Gastrocnemius medialis (tissue), 4 donors: ENCODE data around the gene REXO1. TPM values are rescaled to one million over a fixed set of nuclear protein-coding genes. Genes with fewer than 3 reads are reported as not detected.

ENCODE experiments used
- ATAC-seq, 2 donors: fragments of 150-250 bp; one replicate each; pipeline ENCODE4 v1.9.1; 2016
- DNase-seq, 2 donors: peaks; one replicate each; pipeline ENCODE4 v3.0.0-alpha.2; 2019
- H3K27ac ChIP-seq, 4 donors: fragments of 200-600 bp; sonication (generic); 1 replicate in 1 of 4; 2 replicates in 3 of 4; pipeline ENCODE4 v1.5.1; 2016 to 2018; ENCODE audit warnings: mild to moderate bottlenecking in 2 of 4, moderate library complexity in 1 of 4
- H3K27me3 ChIP-seq, 3 donors: fragments of 200-600 bp; sonication (generic) in 2 of 3; 1 replicate in 1 of 3; 2 replicates in 2 of 3; pipeline versions ENCODE4 v1.5.1 to v1.6.0; 2016 to 2019; ENCODE audit warnings: mild to moderate bottlenecking in 1 of 3, moderate library complexity in 1 of 3
- H3K36me3 ChIP-seq, 2 donors: fragments of 200-600 bp; sonication (generic) in 1 of 2; one replicate each; pipeline ENCODE4 v1.5.1; 2017 to 2018
- H3K4me1 ChIP-seq, 2 donors: fragments of 200-600 bp; sonication (generic) in 1 of 2; one replicate each; pipeline ENCODE4 v1.5.1; 2016 to 2017; ENCODE audit warnings: mild to moderate bottlenecking in 2 of 2
- H3K4me3 ChIP-seq, 4 donors: fragments of 200-600 bp; sonication (generic) in 3 of 4; 1 replicate in 1 of 4; 2 replicates in 3 of 4; pipeline ENCODE4 v1.5.1; 2016 to 2019; ENCODE audit warnings: mild to moderate bottlenecking in 2 of 4
- H3K9me3 ChIP-seq, 3 donors: fragments of 200-600 bp; sonication (generic) in 2 of 3; 1 replicate in 1 of 3; 2 replicates in 2 of 3; pipeline ENCODE4 v1.5.1; 2016 to 2019
- POLR2A ChIP-seq, 2 donors: fragments of 450-650 bp; IDR thresholded peaks; one replicate each; pipeline ENCODE4 v1.6.1; 2017; ENCODE audit warnings: antibody characterized with exemption in 2 of 2, mild to moderate bottlenecking in 2 of 2, moderate library complexity in 2 of 2
- in situ Hi-C, 4 donors: fragments of 200-750 bp; cut with MboI; loops; one replicate each; pipeline versions ENCODE4 v1.15.0 to v1.8.0; 2017; ENCODE audit warnings: low sequenced_read_pairs in 4 of 4
- intact Hi-C: fragments of 100-400 bp; cut with DNase I; formaldehyde crosslinking; loops from one replicate; pipeline ENCODE4 v1.15.1; 2023; ENCODE audit warnings: low total_unique reads
- total RNA-seq, 4 donors: library from RNA; depleted of rRNA; stranded (reverse); fragments of >200 nt; gene quantifications; one replicate each; pipeline versions ENCODE4 v1.1.0 to v1.2.3, GENCODE V29; 2016
- TF ChIP-seq, protein P1 (sequence below), 5 experiments: fragments of 450-650 bp in 3 of 5; fragments of 200-600 bp in 2 of 5; sonication (generic) in 2 of 5; IDR thresholded peaks in 4 of 5; conservative IDR thresholded peaks in 1 of 5; 1 replicate in 4 of 5; 2 replicates in 1 of 5; pipeline ENCODE4 v1.5.1; 2016 to 2019; ENCODE audit warnings: antibody characterized with exemption in 5 of 5, mild to moderate bottlenecking in 3 of 5, moderate library complexity in 3 of 5

REXO1 gene
- total RNA-seq, 4 donors from 2014 or later = 10.8 to 28.5 (median 20.5) TPM

DNA sequence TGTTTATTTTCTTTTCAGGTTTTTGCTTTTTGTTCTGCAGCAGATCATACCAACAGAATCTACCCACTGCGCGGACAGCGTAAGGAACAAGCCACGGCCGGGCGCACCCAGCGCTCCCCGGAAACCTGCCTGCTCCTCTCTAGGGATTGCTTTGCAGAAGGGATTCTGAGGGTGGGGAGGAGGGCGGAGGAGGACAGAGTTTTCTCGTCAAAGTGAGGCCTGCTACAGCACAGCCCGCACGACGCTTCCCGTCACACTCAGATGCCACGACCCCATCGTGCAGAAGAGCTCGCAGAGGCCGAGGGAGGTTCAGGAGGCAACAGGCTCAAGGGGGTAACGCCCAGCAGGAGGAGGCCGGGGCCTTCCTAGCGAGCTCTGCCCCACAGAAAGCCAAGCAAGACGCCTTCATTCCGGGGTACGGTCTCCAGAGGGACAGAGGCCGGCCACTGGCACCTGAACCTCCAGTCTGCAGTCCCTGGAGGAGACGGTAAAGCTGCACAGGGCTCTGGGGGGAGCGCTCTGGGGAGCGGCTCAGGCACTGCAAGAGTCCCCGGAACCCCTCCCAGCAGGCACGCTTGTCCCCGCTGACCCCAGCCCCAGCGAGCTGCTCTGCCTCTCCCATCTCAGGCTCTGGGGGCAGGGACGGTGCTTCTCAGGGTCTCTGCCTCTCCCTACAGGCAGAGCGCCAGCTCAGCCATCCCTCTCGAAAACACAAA is 6.9 kb downstream of the REXO1 start:
- in situ Hi-C loops (no loop called here), intact Hi-C loops (no loop called here)
- H3K27ac ChIP-seq = peak overlapping the region; percentile 44 to 67 (median 55)
- H3K27me3 ChIP-seq = no peaks in the 10 kb centered on the region
- peaks cover 31 to 69% of the 10 kb centered on the region in 2 donors for H3K4me1 ChIP-seq
- peak overlapping the region; percentile 10 to 36 (median 26) for H3K4me3 ChIP-seq
- H3K9me3 ChIP-seq = no peaks in the 10 kb centered on the region
- DNase-seq (no peak), ATAC-seq (no peak)
- TF ChIP-seq, protein P1, sequence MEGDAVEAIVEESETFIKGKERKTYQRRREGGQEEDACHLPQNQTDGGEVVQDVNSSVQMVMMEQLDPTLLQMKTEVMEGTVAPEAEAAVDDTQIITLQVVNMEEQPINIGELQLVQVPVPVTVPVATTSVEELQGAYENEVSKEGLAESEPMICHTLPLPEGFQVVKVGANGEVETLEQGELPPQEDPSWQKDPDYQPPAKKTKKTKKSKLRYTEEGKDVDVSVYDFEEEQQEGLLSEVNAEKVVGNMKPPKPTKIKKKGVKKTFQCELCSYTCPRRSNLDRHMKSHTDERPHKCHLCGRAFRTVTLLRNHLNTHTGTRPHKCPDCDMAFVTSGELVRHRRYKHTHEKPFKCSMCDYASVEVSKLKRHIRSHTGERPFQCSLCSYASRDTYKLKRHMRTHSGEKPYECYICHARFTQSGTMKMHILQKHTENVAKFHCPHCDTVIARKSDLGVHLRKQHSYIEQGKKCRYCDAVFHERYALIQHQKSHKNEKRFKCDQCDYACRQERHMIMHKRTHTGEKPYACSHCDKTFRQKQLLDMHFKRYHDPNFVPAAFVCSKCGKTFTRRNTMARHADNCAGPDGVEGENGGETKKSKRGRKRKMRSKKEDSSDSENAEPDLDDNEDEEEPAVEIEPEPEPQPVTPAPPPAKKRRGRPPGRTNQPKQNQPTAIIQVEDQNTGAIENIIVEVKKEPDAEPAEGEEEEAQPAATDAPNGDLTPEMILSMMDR (IDR thresholded peaks at IDR 0.05 in 4 of 5, conservative IDR thresholded peaks at IDR 0.05 in 1 of 5) = no peak
- no peak for TF ChIP-seq POLR2A (IDR thresholded peaks at IDR 0.05)
- H3K36me3 ChIP-seq = no peaks in the 10 kb centered on the region

DNA sequence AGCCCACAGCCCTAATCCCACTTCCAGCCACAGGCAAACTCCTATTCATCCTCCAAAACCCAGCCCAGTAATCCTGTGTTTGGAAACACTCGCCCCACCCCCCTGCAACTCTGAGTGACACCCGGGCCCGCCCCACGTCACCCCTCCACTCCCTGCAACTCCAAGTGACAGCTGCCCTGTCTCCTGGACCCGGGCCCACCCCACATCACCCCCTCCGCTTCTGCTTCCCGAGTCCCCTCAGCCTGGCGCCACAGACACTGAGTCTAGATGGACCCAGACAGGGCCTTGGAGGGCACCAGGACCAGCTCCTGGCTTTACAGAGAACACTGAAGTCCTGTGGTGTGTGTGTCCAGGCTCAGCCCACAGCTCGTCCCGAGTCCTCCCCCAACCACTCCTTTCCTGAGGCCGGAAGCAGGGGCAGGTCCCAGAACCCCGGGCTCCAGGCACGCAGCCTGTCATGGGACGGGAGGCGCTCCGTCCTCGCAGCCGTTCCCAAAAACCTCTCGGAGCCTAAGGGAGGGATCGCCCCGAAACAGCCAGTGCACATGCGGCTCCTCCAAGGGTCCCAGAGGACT is 7.7 kb downstream of the REXO1 start:
- TF ChIP-seq, protein P1 (IDR thresholded peaks at IDR 0.05 in 4 of 5, conservative IDR thresholded peaks at IDR 0.05 in 1 of 5) = no peak
- no peak for TF ChIP-seq POLR2A (IDR thresholded peaks at IDR 0.05)
- peak overlapping the region in 3 of 4 donors; percentile 20 to 36 (median 31) for H3K4me3 ChIP-seq
- in situ Hi-C loops (no loop called here), intact Hi-C loops (no loop called here)
- DNase-seq (no peak), ATAC-seq (peak in 1 of 2 donors; percentile 18)
- peak overlapping the region; percentile 44 to 67 (median 55) for H3K27ac ChIP-seq
- H3K36me3 ChIP-seq = no peaks in the 10 kb centered on the region
- H3K9me3 ChIP-seq = no peaks in the 10 kb centered on the region
- no peaks in the 10 kb centered on the region for H3K27me3 ChIP-seq
- H3K4me1 ChIP-seq = peaks cover 24 to 62% of the 10 kb centered on the region in 2 donors

DNA sequence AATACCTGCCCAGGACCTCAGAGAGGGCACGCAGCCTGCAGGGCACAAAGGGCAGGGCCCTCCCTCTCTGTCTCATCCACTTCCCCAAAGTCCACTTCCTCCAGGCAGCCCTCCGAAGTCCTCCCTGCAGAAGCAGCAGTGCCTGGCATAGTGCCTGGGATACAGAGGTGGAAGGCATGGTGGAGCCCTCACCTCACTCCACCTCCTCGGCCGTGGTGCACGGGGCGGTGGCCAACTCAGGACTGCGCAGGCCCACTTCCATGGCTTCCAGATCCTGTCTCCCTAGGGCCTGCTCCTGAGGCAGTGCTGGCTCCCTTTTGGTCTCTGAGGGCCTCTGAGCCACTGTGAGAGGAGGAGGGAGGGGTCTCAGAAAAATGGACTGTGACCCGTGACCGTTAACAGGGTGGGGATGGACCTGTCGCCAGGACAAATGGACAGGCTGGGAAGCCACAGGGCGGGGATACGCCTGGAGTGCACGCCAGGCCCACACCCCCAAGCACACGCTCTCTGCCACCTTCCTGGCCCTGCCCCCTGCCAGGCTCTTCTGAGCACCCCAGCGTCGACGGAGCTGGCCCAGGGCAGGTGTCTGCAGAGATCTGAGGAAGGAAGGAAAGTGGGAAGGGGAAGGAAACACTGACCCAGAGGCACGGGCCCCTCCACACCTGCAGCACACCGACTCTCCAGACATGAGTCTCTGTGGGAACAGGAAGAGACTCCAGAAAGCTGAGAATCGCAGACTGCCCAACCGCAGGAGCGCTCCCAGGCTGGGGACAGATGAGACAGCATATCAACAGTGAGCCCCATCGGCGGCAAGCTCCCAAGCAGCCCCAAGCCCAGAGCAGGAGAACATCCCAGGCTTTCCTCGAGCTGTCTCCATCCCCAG is 8.4 kb downstream of the REXO1 start:
- in situ Hi-C loops = no loop called here
- no peak overlapping the region for H3K4me3 ChIP-seq
- TF ChIP-seq, protein P1 (IDR thresholded peaks at IDR 0.05 in 4 of 5, conservative IDR thresholded peaks at IDR 0.05 in 1 of 5) = no peak
- no peak for TF ChIP-seq POLR2A (IDR thresholded peaks at IDR 0.05)
- H3K9me3 ChIP-seq = no peaks in the 10 kb centered on the region
- peaks cover 16 to 55% of the 10 kb centered on the region in 2 donors for H3K4me1 ChIP-seq
- H3K36me3 ChIP-seq = no peaks in the 10 kb centered on the region
- H3K27ac ChIP-seq = peak overlapping the region; percentile 44 to 67 (median 55)
- intact Hi-C loops = no loop called here
- DNase-seq (no peak), ATAC-seq (peak in 1 of 2 donors; percentile 10)
- H3K27me3 ChIP-seq = no peaks in the 10 kb centered on the region

DNA sequence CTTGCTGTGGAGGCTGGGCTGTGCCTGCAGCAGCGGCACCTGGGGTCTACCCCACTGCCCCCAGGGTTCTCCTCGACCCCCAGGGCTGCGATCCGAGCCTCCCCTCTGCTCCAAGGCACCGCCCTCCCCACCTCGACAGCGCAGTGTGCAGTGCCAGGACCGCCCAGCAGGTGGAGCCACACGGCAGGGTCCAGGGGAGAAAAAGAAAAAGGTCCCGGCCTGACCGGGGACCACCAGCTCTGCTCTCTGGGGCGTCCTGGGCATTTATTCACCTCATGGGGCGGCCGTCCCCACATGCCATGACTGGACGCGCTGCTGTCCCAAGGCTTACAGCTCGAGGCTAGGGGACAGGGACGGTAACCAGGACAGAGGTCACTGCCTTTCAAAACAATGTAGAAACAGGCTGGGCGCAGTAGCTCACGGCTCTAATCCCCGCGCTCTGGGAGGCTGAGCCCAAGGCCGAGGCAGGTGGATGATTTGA is 10.6 kb downstream of the REXO1 start:
- Histone ChIP-seq H3K4me1 (peaks cover 0 to 49% of the 10 kb centered on the region in 2 donors), H3K4me3 (no peak overlapping the region), H3K36me3 (no peaks in the 10 kb centered on the region), H3K9me3 (no peaks in the 10 kb centered on the region), H3K27me3 (no peaks in the 10 kb centered on the region), H3K27ac (no peak overlapping the region)
- TF ChIP-seq, protein P1 (IDR thresholded peaks at IDR 0.05 in 4 of 5, conservative IDR thresholded peaks at IDR 0.05 in 1 of 5) = peak; percentile 33 to 74 (median 66)
- no peak for TF ChIP-seq POLR2A (IDR thresholded peaks at IDR 0.05)
- ATAC-seq = peak in 1 of 2 donors; percentile 53
- DNase-seq = no peak
- in situ Hi-C loops (no loop called here), intact Hi-C loops (no loop called here)
